PFSK-1 (cell line): ENCODE results near the gene NECTIN4.
A peak's percentile ranks its signal among the peaks of the same experiment; 100 is the strongest.

ENCODE experiments used
- FOXP2 ChIP-seq: optimal IDR thresholded peaks from 2 replicates; pipeline ENCODE3; 2011; ENCODE audit warnings: borderline replicate concordance, control low read depth, inconsistent platforms; ENCODE audit not compliant: insufficient read depth; ENCODE audit errors: extremely low read length, extremely low read depth
- POLR2AphosphoS5 ChIP-seq: IDR thresholded peaks from 2 replicates; pipeline ENCODE4 v1.6.1; 2012; ENCODE audit warnings: low read depth, mild to moderate bottlenecking, control low read depth, low read length, moderate library complexity
- REST ChIP-seq, 2 experiments: IDR thresholded peaks; 2 replicates each; pipeline versions ENCODE4 v1.6.1 to v1.8.0; 2011 to 2012; ENCODE audit warnings: low read depth in 2 of 2, low read length in 2 of 2, control low read depth in 1 of 2, inconsistent platforms in 1 of 2, mild to moderate bottlenecking in 1 of 2, moderate library complexity in 1 of 2; ENCODE audit not compliant: insufficient read depth in 1 of 2
- TAF1 ChIP-seq: IDR thresholded peaks from 2 replicates; pipeline ENCODE4 v1.6.1; 2012; ENCODE audit warnings: low read length, control low read depth, borderline replicate concordance; ENCODE audit not compliant: insufficient read depth

DNA sequence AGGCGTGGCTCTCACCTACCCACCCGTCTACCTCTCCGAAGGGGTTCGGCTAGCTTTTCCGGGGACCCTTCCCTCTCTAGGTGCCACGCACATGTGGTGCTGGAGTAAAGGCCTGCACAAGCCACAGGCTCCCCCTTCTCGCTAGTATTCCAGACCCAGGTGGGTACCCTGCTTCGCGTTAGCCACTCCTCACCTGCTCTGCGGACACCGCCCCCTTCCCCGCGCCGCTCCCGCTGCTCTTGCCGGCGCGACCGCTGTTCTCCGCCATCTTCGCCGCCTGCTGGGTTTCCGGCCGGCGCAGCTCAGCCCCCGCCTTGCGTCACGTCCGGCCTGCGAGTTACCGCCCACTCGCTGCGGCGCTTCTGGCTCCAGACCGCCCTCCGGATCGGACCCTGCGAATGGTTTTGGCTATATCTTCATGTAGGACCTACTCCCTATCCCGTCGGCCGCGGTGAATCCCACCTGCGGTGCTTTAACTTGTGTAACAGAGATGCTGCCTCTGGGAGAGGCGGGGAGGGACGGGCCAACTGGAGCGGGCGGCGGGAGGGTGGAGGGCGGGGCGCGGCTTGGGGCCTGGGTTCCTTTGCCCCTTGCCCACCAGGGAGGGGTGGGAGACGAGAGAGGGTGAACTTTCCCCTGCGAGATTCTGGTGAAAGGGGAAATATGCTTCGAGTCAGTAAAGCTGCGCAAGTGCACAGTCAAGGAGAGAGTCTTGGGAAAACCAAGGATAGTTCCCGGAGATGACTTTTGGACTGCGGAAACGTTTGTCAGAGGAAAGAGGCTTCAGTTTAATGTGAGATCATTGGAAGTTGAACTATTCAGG lies 28.6 kb upstream of the NECTIN4 start, which contains the start of the genes NIT1 and PFDN2:
- TF ChIP-seq REST (IDR thresholded peaks at IDR 0.05; ENCODE audit: insufficient read depth in 1 of 2, low read depth in 2 of 2, low read length in 2 of 2) (peak; percentile 24 to 60; a peak in 3 of 4 replicates), POLR2AphosphoS5 (peak; percentile 95), TAF1 (peak; percentile 98), FOXP2 (peak; percentile 97)
